ENCODE data around the gene IGSF9B. TPM values are rescaled to one million over a fixed set of nuclear protein-coding genes. Genes with fewer than 3 reads are reported as not detected.

Gene IGSF9B
- total RNA-seq, 1 experiment from 2014 or later = 0.07 TPM

GRCh38 chr11:133896642-133897330 is 60.0 kb downstream of the IGSF9B start:
- no peak for DNase-seq (ENCODE audit: low read depth)
- in situ Hi-C loops (cut with HindIII; ENCODE audit: low pct_unique_long_range_greater_than_20kb, low sequenced_read_pairs) = no loop called here

GRCh38 chr11:133896028-133896427 is 60.7 kb downstream of the IGSF9B start:
- in situ Hi-C loops (cut with HindIII; ENCODE audit: low pct_unique_long_range_greater_than_20kb, low sequenced_read_pairs) = no loop called here
- no peak for DNase-seq (ENCODE audit: low read depth)

- in situ Hi-C loops (cut with HindIII; ENCODE audit: low pct_unique_long_range_greater_than_20kb, low sequenced_read_pairs) = no loop called here
- no peak for DNase-seq (ENCODE audit: low read depth)
Observed at GRCh38 chr11:133895551-133895950, 61.2 kb downstream of the IGSF9B start.

- DNase-seq (ENCODE audit: low read depth) = no peak
- in situ Hi-C loops (cut with HindIII; ENCODE audit: low pct_unique_long_range_greater_than_20kb, low sequenced_read_pairs) = no loop called here
Observed at GRCh38 chr11:133895061-133895479, 61.7 kb downstream of the IGSF9B start.

- in situ Hi-C loops (cut with HindIII; ENCODE audit: low pct_unique_long_range_greater_than_20kb, low sequenced_read_pairs) = no loop called here
Observed at GRCh38 chr11:133893381-133893780, 63.4 kb downstream of the IGSF9B start.

GRCh38 chr11:133892584-133893380 is 64.0 kb downstream of the IGSF9B start:
- in situ Hi-C loops (cut with HindIII; ENCODE audit: low pct_unique_long_range_greater_than_20kb, low sequenced_read_pairs) = no loop called here

More at GRCh38 chr11:133893381-133893780, 63.4 kb downstream of the IGSF9B start:
- no peak for DNase-seq (ENCODE audit: low read depth)

GRCh38 chr11:133892126-133892525 is 64.6 kb downstream of the IGSF9B start:
- in situ Hi-C loops (cut with HindIII; ENCODE audit: low pct_unique_long_range_greater_than_20kb, low sequenced_read_pairs) = no loop called here

More at GRCh38 chr11:133892584-133893380, 64.0 kb downstream of the IGSF9B start:
- no peak for DNase-seq (ENCODE audit: low read depth)

GRCh38 chr11:133889893-133890292 is 66.9 kb downstream of the IGSF9B start:
- in situ Hi-C loops (cut with HindIII; ENCODE audit: low pct_unique_long_range_greater_than_20kb, low sequenced_read_pairs) = no loop called here
- no peak for DNase-seq (ENCODE audit: low read depth)

More at GRCh38 chr11:133892126-133892525, 64.6 kb downstream of the IGSF9B start:
- no peak for DNase-seq (ENCODE audit: low read depth)

- no peak for DNase-seq (ENCODE audit: low read depth)
- in situ Hi-C loops (cut with HindIII; ENCODE audit: low pct_unique_long_range_greater_than_20kb, low sequenced_read_pairs) = no loop called here
Observed at GRCh38 chr11:133889188-133889587, 67.6 kb downstream of the IGSF9B start.

- no peak for DNase-seq (ENCODE audit: low read depth)
- in situ Hi-C loops (cut with HindIII; ENCODE audit: low pct_unique_long_range_greater_than_20kb, low sequenced_read_pairs) = no loop called here
Observed at GRCh38 chr11:133887692-133888332, 69.0 kb downstream of the IGSF9B start.

GRCh38 chr11:133886029-133886428 is 70.7 kb downstream of the IGSF9B start:
- no peak for DNase-seq (ENCODE audit: low read depth)
- in situ Hi-C loops (cut with HindIII; ENCODE audit: low pct_unique_long_range_greater_than_20kb, low sequenced_read_pairs) = no loop called here

- in situ Hi-C loops (cut with HindIII; ENCODE audit: low pct_unique_long_range_greater_than_20kb, low sequenced_read_pairs) = no loop called here
- no peak for DNase-seq (ENCODE audit: low read depth)
Observed at GRCh38 chr11:133872160-133872559, 84.6 kb downstream of the IGSF9B start.

- in situ Hi-C loops (cut with HindIII; ENCODE audit: low pct_unique_long_range_greater_than_20kb, low sequenced_read_pairs) = no loop called here
- DNase-seq (ENCODE audit: low read depth) = no peak
Observed at GRCh38 chr11:133867456-133867855, 89.3 kb downstream of the IGSF9B start.

- no peak for DNase-seq (ENCODE audit: low read depth)
- in situ Hi-C loops (cut with HindIII; ENCODE audit: low pct_unique_long_range_greater_than_20kb, low sequenced_read_pairs) = no loop called here
Observed at GRCh38 chr11:133865466-133865865, 91.3 kb downstream of the IGSF9B start.

GRCh38 chr11:133864756-133865155 is 92.0 kb downstream of the IGSF9B start:
- no peak for DNase-seq (ENCODE audit: low read depth)
- in situ Hi-C loops (cut with HindIII; ENCODE audit: low pct_unique_long_range_greater_than_20kb, low sequenced_read_pairs) = no loop called here

- DNase-seq (ENCODE audit: low read depth) = no peak
- in situ Hi-C loops (cut with HindIII; ENCODE audit: low pct_unique_long_range_greater_than_20kb, low sequenced_read_pairs) = no loop called here
Observed at GRCh38 chr11:133860151-133860550, 96.6 kb downstream of the IGSF9B start.
